ENCODE results near the gene PADI1.

The PADI1 gene

GRCh38 chr1:17204546-17205440, at the start of gene PADI1:
TSS of gene PADI1 (plus strand) at chr1:17205128. CDS start at chr1:17205218, 90 bp downstream.
- no peak within 1 kb of the TSS for H3K4me3 ChIP-seq (ENCODE audit: low read depth, low read length)
- no peak for TF ChIP-seq CTCF (IDR thresholded peaks at IDR 0.05; ENCODE audit: low read depth, low read length)
- no peak for DNase-seq (ENCODE audit: low read depth, low spot score)
- in situ Hi-C loops (cut with HindIII; ENCODE audit: low sequenced_read_pairs) = no loop called here

- H3K4me3 ChIP-seq (ENCODE audit: low read depth, low read length) = no peak overlapping the region
- TF ChIP-seq CTCF (IDR thresholded peaks at IDR 0.05; ENCODE audit: low read depth, low read length) = no peak
- no peak for DNase-seq (ENCODE audit: low read depth, low spot score)
- in situ Hi-C loops (cut with HindIII; ENCODE audit: low sequenced_read_pairs) = no loop called here
Observed at GRCh38 chr1:17155257-17155920, 49.5 kb upstream of the PADI1 start.

- DNase-seq (ENCODE audit: low read depth, low spot score) = no peak
- no peak for TF ChIP-seq CTCF (IDR thresholded peaks at IDR 0.05; ENCODE audit: low read depth, low read length)
- no peak overlapping the region for H3K4me3 ChIP-seq (ENCODE audit: low read depth, low read length)
- in situ Hi-C loops (cut with HindIII; ENCODE audit: low sequenced_read_pairs) = no loop called here
Observed at GRCh38 chr1:17156108-17156507, 48.8 kb upstream of the PADI1 start.

- no peak for TF ChIP-seq CTCF (IDR thresholded peaks at IDR 0.05; ENCODE audit: low read depth, low read length)
- DNase-seq (ENCODE audit: low read depth, low spot score) = no peak
- in situ Hi-C loops (cut with HindIII; ENCODE audit: low sequenced_read_pairs) = no loop called here
- H3K4me3 ChIP-seq (ENCODE audit: low read depth, low read length) = no peak overlapping the region
Observed at GRCh38 chr1:17158961-17159360, 46.0 kb upstream of the PADI1 start.

- H3K4me3 ChIP-seq (ENCODE audit: low read depth, low read length) = no peak overlapping the region
- DNase-seq (ENCODE audit: low read depth, low spot score) = no peak
- no peak for TF ChIP-seq CTCF (IDR thresholded peaks at IDR 0.05; ENCODE audit: low read depth, low read length)
- in situ Hi-C loops (cut with HindIII; ENCODE audit: low sequenced_read_pairs) = no loop called here
Observed at GRCh38 chr1:17161137-17161740, 43.7 kb upstream of the PADI1 start.

GRCh38 chr1:17161926-17162800, 42.8 kb upstream of the PADI1 start:
- TF ChIP-seq CTCF (IDR thresholded peaks at IDR 0.05; ENCODE audit: low read depth, low read length) = no peak
- in situ Hi-C loops (cut with HindIII; ENCODE audit: low sequenced_read_pairs) = no loop called here
- no peak overlapping the region for H3K4me3 ChIP-seq (ENCODE audit: low read depth, low read length)
- DNase-seq (ENCODE audit: low read depth, low spot score) = no peak

All from astrocyte of the spinal cord (primary cell).